ENCODE results near the gene XRCC5. TPM values are rescaled to one million over a fixed set of nuclear protein-coding genes. Genes with fewer than 3 reads are reported as not detected.
A peak's percentile ranks its signal among the peaks of the same experiment; 100 is the strongest.
"Not testable (repeated sequence)": the region's sequence is repeated elsewhere in the genome, so short reads cannot be mapped to it uniquely, and the experiment has no call there.

XRCC5 gene
- total and polyA plus RNA-seq, 7 experiments from 2014 or later, result 168 to 347 (median 231) TPM

- no peaks in the 10 kb centered on the region for H3K9me3 ChIP-seq (ENCODE audit: control insufficient read depth in 2 of 3, low read length in 3 of 3)
- ATAC-seq (no peak), DNase-seq (no peak)
- Mint-ChIP-seq H3K9me3 (no peaks in the 10 kb centered on the region), H3K27me3 (no peaks in the 10 kb centered on the region), H3K27ac (peak overlapping the region in 8 of 9 donors; percentile 25 to 75 (median 48)), H3K36me3 (peaks cover 0 to 27% (median 6%) of the 10 kb centered on the region in 5 donors), H3K4me3 (peak overlapping the region in 2 of 10 donors; percentile 20 to 40), H3K4me1 (peaks cover 20 to 57% (median 51%) of the 10 kb centered on the region in 7 donors)
- ChIA-PET POLR2A (interaction anchor here (0.9 to 2.3 kb wide), 3 partner anchors 9 to 34 kb away, joined by 3 to 8 read pairs (median 5); no protein-coding TSS in a partner anchor), CTCF (interaction anchor here (0.7 to 1.5 kb wide), 4 partner anchors 8 to 124 kb away, joined by 3 to 4 read pairs (median 4); no protein-coding TSS in a partner anchor)
- peaks cover 0 to 8% (median 5%) of the 10 kb centered on the region in 3 experiments for H3K36me3 ChIP-seq (ENCODE audit: control insufficient read depth in 2 of 3, insufficient read depth in 3 of 3, low read length in 3 of 3)
- intact Hi-C loops (cut with micrococcal nuclease), result loop anchor here in 1 of 2 donors (1.0 kb wide), 1 partner anchor 9 kb away; no protein-coding TSS in a partner anchor
- H3K27ac ChIP-seq (ENCODE audit: low read depth, low read length), result no peak overlapping the region
- H3K27me3 ChIP-seq (ENCODE audit: control insufficient read depth in 2 of 2, insufficient read depth in 2 of 2, low read length in 2 of 2), result no peaks in the 10 kb centered on the region
- peaks cover 7 to 25% of the 10 kb centered on the region in 2 donors for H3K4me1 ChIP-seq (ENCODE audit: control insufficient read depth in 2 of 2, insufficient read depth in 2 of 2, low read length in 2 of 2)
- no peak overlapping the region for H3K4me3 ChIP-seq (ENCODE audit: low read length)
Observed at GRCh38 chr2:216075510-216076485, 33.4 kb upstream of the XRCC5 start.

GRCh38 chr2:216078776-216079175 lies 30.4 kb upstream of the XRCC5 start:
- H3K27ac ChIP-seq (ENCODE audit: low read depth, low read length), result no peak overlapping the region
- no peak overlapping the region for H3K4me3 ChIP-seq (ENCODE audit: low read length)
- H3K27me3 ChIP-seq (ENCODE audit: control insufficient read depth in 2 of 2, insufficient read depth in 2 of 2, low read length in 2 of 2), result no peaks in the 10 kb centered on the region
- intact Hi-C loops (cut with micrococcal nuclease), result no loop called here
- peak overlapping the region in 5 of 10 donors; percentile 32 to 54 (median 40) for H3K4me3 Mint-ChIP-seq
- DNase-seq (no peak), ATAC-seq (no peak)
- H3K9me3 ChIP-seq (ENCODE audit: control insufficient read depth in 2 of 3, low read length in 3 of 3), result no peaks in the 10 kb centered on the region
- POLR2A ChIA-PET, result no interaction called here
- no peaks in the 10 kb centered on the region for H3K27me3 Mint-ChIP-seq
- H3K27ac Mint-ChIP-seq, result peak overlapping the region in 1 of 9 donors; percentile 25
- no peaks in the 10 kb centered on the region for H3K9me3 Mint-ChIP-seq
- CTCF ChIA-PET, result no interaction called here
- H3K36me3 Mint-ChIP-seq, result peaks cover 0 to 14% (median 6%) of the 10 kb centered on the region in 5 donors
- peaks cover 27 to 45% of the 10 kb centered on the region in 2 donors for H3K4me1 ChIP-seq (ENCODE audit: control insufficient read depth in 2 of 2, insufficient read depth in 2 of 2, low read length in 2 of 2)
- H3K36me3 ChIP-seq (ENCODE audit: control insufficient read depth in 2 of 3, insufficient read depth in 3 of 3, low read length in 3 of 3), result peaks cover 0 to 6% (median 0%) of the 10 kb centered on the region in 3 experiments
- peaks cover 36 to 75% (median 68%) of the 10 kb centered on the region in 7 donors for H3K4me1 Mint-ChIP-seq

GRCh38 chr2:216080048-216080447 lies 29.1 kb upstream of the XRCC5 start:
- DNase-seq; H3K27me3 Mint-ChIP-seq; H3K9me3 ChIP-seq (ENCODE audit: control insufficient read depth in 2 of 3, low read length in 3 of 3); H3K27me3 ChIP-seq (ENCODE audit: control insufficient read depth in 2 of 2, insufficient read depth in 2 of 2, low read length in 2 of 2); H3K27ac ChIP-seq (ENCODE audit: low read depth, low read length); H3K36me3 Mint-ChIP-seq; H3K4me3 ChIP-seq (ENCODE audit: low read length); H3K36me3 ChIP-seq (ENCODE audit: control insufficient read depth in 2 of 3, insufficient read depth in 3 of 3, low read length in 3 of 3); CTCF ChIA-PET; H3K9me3 Mint-ChIP-seq; ATAC-seq: not testable (repeated sequence)
- POLR2A ChIA-PET, result interaction anchor here (1.6 to 7.3 kb wide), 2 partner anchors 31 to 47 kb away, joined by 5 to 166 read pairs; partner anchors contain the start of gene XRCC5
- Mint-ChIP-seq H3K27ac (peak overlapping the region in 5 of 9 donors; percentile 8 to 95 (median 83)), H3K4me1 (peaks cover 44 to 75% (median 67%) of the 10 kb centered on the region in 7 donors), H3K4me3 (peak overlapping the region in 9 of 10 donors; percentile 49 to 97 (median 76))
- H3K4me1 ChIP-seq (ENCODE audit: control insufficient read depth in 2 of 2, insufficient read depth in 2 of 2, low read length in 2 of 2), result peaks cover 36 to 49% of the 10 kb centered on the region in 2 donors
- intact Hi-C loops (cut with micrococcal nuclease), result loop anchor here (2.0 to 10.0 kb wide), 3 partner anchors 45 to 1275 kb away; partner anchors contain the start of genes BARD1 (in 2 of the 2) and ATIC (in 1 of the 2)

GRCh38 chr2:216081012-216081411 lies 28.1 kb upstream of the XRCC5 start:
- Histone ChIP-seq H3K27me3 (ENCODE audit: control insufficient read depth in 2 of 2, insufficient read depth in 2 of 2, low read length in 2 of 2) (no peaks in the 10 kb centered on the region), H3K27ac (ENCODE audit: low read depth, low read length) (peak overlapping the region; percentile 77), H3K4me3 (ENCODE audit: low read length) (peak overlapping the region; percentile 95), H3K9me3 (ENCODE audit: control insufficient read depth in 2 of 3, low read length in 3 of 3) (no peaks in the 10 kb centered on the region), H3K4me1 (ENCODE audit: control insufficient read depth in 2 of 2, insufficient read depth in 2 of 2, low read length in 2 of 2) (peaks cover 42 to 52% of the 10 kb centered on the region in 2 donors), H3K36me3 (ENCODE audit: control insufficient read depth in 2 of 3, insufficient read depth in 3 of 3, low read length in 3 of 3) (peaks cover 0 to 3% (median 0%) of the 10 kb centered on the region in 3 experiments)
- ATAC-seq (no peak), DNase-seq (no peak)
- ChIA-PET POLR2A (interaction anchor here (0.7 to 7.3 kb wide), 8 partner anchors 9 to 48 kb away, joined by 3 to 166 read pairs (median 5); partner anchors contain the start of gene XRCC5), CTCF (interaction anchor here (1.0 to 1.8 kb wide), 3 partner anchors 12 to 28 kb away, joined by 3 to 12 read pairs (median 3); partner anchors contain the start of gene XRCC5)
- Mint-ChIP-seq H3K4me3 (peak overlapping the region; percentile 76 to 97 (median 94)), H3K27ac (peak overlapping the region; percentile 86 to 97 (median 95)), H3K36me3 (peaks cover 0 to 9% (median 2%) of the 10 kb centered on the region in 5 donors), H3K9me3 (no peaks in the 10 kb centered on the region), H3K4me1 (peaks cover 46 to 75% (median 62%) of the 10 kb centered on the region in 7 donors), H3K27me3 (no peaks in the 10 kb centered on the region)
- intact Hi-C loops (cut with micrococcal nuclease), result loop anchor here (1.0 to 10.0 kb wide), 5 partner anchors 23 to 1276 kb away; partner anchors contain the start of genes BARD1 (in 2 of the 2), ATIC (in 1 of the 2) and XRCC5 (in 1 of the 2)

- DNase-seq, result peak; percentile 39 to 81 (median 62)
- H3K4me1 Mint-ChIP-seq, result peaks cover 47 to 76% (median 62%) of the 10 kb centered on the region in 7 donors
Observed at GRCh38 chr2:216081487-216082116, 27.5 kb upstream of the XRCC5 start, which contains the start of the genes PECR and TMEM169. PECR (minus strand) TSS chr2:216081809; CDS start chr2:216081741, 68 bp downstream. TMEM169 (plus strand) TSS chr2:216081919; CDS start chr2:216095964, 14,045 bp downstream.

More at GRCh38 chr2:216081487-216082116, 27.5 kb upstream of the XRCC5 start, which contains the start of the genes PECR and TMEM169:
- Mint-ChIP-seq H3K4me3 (peak within 1 kb of the TSS; percentile 76 to 97 (median 94)), H3K27me3 (no peaks in the 10 kb centered on the region), H3K27ac (peak within 1 kb of the TSS; percentile 86 to 97 (median 95)), H3K9me3 (no peaks in the 10 kb centered on the region), H3K36me3 (peaks cover 0 to 9% (median 1%) of the 10 kb centered on the region in 5 donors)
- ChIA-PET CTCF (interaction anchor here (1.0 to 1.8 kb wide), 4 partner anchors 13 to 51 kb away, joined by 3 to 12 read pairs (median 3); partner anchors contain the start of gene XRCC5), POLR2A (interaction anchor here (1.0 to 7.3 kb wide), 12 partner anchors 9 to 76 kb away, joined by 3 to 166 read pairs (median 4); partner anchors contain the start of gene XRCC5)
- peaks cover 42 to 57% of the 10 kb centered on the region in 2 donors for H3K4me1 ChIP-seq (ENCODE audit: control insufficient read depth in 2 of 2, insufficient read depth in 2 of 2, low read length in 2 of 2)
- H3K27me3 ChIP-seq (ENCODE audit: control insufficient read depth in 2 of 2, insufficient read depth in 2 of 2, low read length in 2 of 2), result no peaks in the 10 kb centered on the region
- ATAC-seq, result peak; percentile 93
- no peaks in the 10 kb centered on the region for H3K9me3 ChIP-seq (ENCODE audit: control insufficient read depth in 2 of 3, low read length in 3 of 3)
- H3K36me3 ChIP-seq (ENCODE audit: control insufficient read depth in 2 of 3, insufficient read depth in 3 of 3, low read length in 3 of 3), result peaks cover 0 to 3% (median 0%) of the 10 kb centered on the region in 3 experiments
- intact Hi-C loops (cut with micrococcal nuclease), result loop anchor here (1.0 to 10.0 kb wide), 6 partner anchors 23 to 1277 kb away; partner anchors contain the start of genes BARD1 (in 2 of the 2), ATIC (in 1 of the 2), MREG (in 1 of the 2) and XRCC5 (in 1 of the 2)
- H3K4me3 ChIP-seq (ENCODE audit: low read length), result peak within 1 kb of the TSS; percentile 95
- peak within 1 kb of the TSS; percentile 77 for H3K27ac ChIP-seq (ENCODE audit: low read depth, low read length)
